ENCODE measurements around the gene TFDP1. TPM values are rescaled to one million over a fixed set of nuclear protein-coding genes. Genes with fewer than 3 reads are reported as not detected.
A peak's percentile ranks its signal among the peaks of the same experiment; 100 is the strongest.

Gene TFDP1
- total RNA-seq, 1 experiment from 2014 or later, result 140 TPM

DNA sequence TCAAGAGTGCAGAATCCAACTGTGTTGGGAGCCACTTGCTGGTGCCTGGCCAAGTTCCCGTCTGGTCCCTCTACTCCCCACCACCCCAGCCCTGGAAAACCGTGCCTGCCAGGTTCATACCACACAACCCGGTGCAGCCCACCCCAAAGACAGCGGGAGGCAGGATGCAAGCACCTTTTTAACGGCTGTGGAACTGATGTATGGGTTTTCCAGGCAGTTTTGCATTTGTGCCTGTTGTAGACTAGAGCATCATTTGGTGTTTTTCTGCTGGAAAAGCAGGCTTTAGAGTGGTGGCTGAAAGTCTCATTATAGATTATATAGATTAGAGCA, 13.5 kb downstream of the TFDP1 start:
- Mint-ChIP-seq H3K27me3 (ENCODE audit: insufficient read depth, unreplicated experiment) (no peaks in the 10 kb centered on the region), H3K4me3 (ENCODE audit: unreplicated experiment) (no peak overlapping the region), H3K36me3 (ENCODE audit: insufficient read depth, unreplicated experiment) (peaks cover 76% of the 10 kb centered on the region), H3K9me3 (ENCODE audit: unreplicated experiment) (no peaks in the 10 kb centered on the region), H3K4me1 (ENCODE audit: low read depth, unreplicated experiment) (peaks cover 7% of the 10 kb centered on the region), H3K27ac (ENCODE audit: unreplicated experiment) (no peak overlapping the region)
- peaks cover 2% of the 10 kb centered on the region; the same call in 1 of the 2 replicates for H3K36me3 ChIP-seq (ENCODE audit: control insufficient read depth, insufficient read depth, low read length)
- no peaks in the 10 kb centered on the region for H3K27me3 ChIP-seq (replicated peaks; ENCODE audit: control insufficient read depth, insufficient read depth, low read length)
- TF ChIP-seq, protein P1, sequence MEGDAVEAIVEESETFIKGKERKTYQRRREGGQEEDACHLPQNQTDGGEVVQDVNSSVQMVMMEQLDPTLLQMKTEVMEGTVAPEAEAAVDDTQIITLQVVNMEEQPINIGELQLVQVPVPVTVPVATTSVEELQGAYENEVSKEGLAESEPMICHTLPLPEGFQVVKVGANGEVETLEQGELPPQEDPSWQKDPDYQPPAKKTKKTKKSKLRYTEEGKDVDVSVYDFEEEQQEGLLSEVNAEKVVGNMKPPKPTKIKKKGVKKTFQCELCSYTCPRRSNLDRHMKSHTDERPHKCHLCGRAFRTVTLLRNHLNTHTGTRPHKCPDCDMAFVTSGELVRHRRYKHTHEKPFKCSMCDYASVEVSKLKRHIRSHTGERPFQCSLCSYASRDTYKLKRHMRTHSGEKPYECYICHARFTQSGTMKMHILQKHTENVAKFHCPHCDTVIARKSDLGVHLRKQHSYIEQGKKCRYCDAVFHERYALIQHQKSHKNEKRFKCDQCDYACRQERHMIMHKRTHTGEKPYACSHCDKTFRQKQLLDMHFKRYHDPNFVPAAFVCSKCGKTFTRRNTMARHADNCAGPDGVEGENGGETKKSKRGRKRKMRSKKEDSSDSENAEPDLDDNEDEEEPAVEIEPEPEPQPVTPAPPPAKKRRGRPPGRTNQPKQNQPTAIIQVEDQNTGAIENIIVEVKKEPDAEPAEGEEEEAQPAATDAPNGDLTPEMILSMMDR (IDR thresholded peaks at IDR 0.05; ENCODE audit: insufficient read depth in 1 of 2, low read depth in 1 of 2, low read length in 1 of 2, severe bottlenecking in 1 of 2, unreplicated experiment in 1 of 2), result no peak
- H3K4me1 ChIP-seq, result no peaks in the 10 kb centered on the region
- no peak overlapping the region for H3K4me3 ChIP-seq (ENCODE audit: low read depth, low read length)
- CTCF ChIA-PET, result no interaction called here
- DNase-seq, result no peak
- no peaks in the 10 kb centered on the region for H3K9me3 ChIP-seq
- POLR2A ChIA-PET, result no interaction called here
- BruUV-seq (replicated peaks), result no TSS peak
- intact Hi-C loops (cut with micrococcal nuclease; ENCODE audit: unreplicated experiment), result no loop called here

DNA sequence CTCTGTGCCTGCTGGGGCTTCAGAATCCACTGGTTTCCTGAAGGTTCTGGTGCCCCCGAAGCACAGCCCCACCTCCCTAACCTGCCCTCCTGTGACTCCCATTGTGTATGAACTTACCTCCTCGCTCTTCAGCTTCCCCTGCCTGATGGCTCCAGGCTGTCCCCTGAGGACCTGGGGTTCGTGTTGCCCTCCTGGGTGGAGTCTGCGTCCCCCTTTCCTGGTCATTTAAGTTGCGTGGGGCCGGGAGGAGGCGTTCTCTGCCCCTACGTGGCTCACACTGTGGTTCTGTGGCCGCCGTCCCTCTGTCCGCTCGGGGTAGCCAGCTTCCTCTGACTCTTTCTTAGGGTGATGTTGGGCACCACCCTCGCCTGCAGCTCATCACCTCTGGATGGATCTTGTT, 13.9 kb downstream of the TFDP1 start:
- Histone ChIP-seq H3K9me3 (no peaks in the 10 kb centered on the region), H3K27me3 (replicated peaks; ENCODE audit: control insufficient read depth, insufficient read depth, low read length) (no peaks in the 10 kb centered on the region), H3K36me3 (ENCODE audit: control insufficient read depth, insufficient read depth, low read length) (peaks cover 2% of the 10 kb centered on the region; the same call in 1 of the 2 replicates), H3K4me3 (ENCODE audit: low read depth, low read length) (no peak overlapping the region), H3K4me1 (no peaks in the 10 kb centered on the region)
- ChIA-PET CTCF (no interaction called here), POLR2A (no interaction called here)
- no TSS peak for BruUV-seq (replicated peaks)
- H3K9me3 Mint-ChIP-seq (ENCODE audit: unreplicated experiment), result no peaks in the 10 kb centered on the region
- peaks cover 7% of the 10 kb centered on the region for H3K4me1 Mint-ChIP-seq (ENCODE audit: low read depth, unreplicated experiment)
- no peak overlapping the region for H3K4me3 Mint-ChIP-seq (ENCODE audit: unreplicated experiment)
- peaks cover 78% of the 10 kb centered on the region for H3K36me3 Mint-ChIP-seq (ENCODE audit: insufficient read depth, unreplicated experiment)
- no peak overlapping the region for H3K27ac Mint-ChIP-seq (ENCODE audit: unreplicated experiment)
- H3K27me3 Mint-ChIP-seq (ENCODE audit: insufficient read depth, unreplicated experiment), result no peaks in the 10 kb centered on the region
- TF ChIP-seq, protein P1 (IDR thresholded peaks at IDR 0.05; ENCODE audit: insufficient read depth in 1 of 2, low read depth in 1 of 2, low read length in 1 of 2, severe bottlenecking in 1 of 2, unreplicated experiment in 1 of 2), result no peak
- intact Hi-C loops (cut with micrococcal nuclease; ENCODE audit: unreplicated experiment), result no loop called here
- peak in 1 of 2 experiments; percentile 12 for DNase-seq

DNA sequence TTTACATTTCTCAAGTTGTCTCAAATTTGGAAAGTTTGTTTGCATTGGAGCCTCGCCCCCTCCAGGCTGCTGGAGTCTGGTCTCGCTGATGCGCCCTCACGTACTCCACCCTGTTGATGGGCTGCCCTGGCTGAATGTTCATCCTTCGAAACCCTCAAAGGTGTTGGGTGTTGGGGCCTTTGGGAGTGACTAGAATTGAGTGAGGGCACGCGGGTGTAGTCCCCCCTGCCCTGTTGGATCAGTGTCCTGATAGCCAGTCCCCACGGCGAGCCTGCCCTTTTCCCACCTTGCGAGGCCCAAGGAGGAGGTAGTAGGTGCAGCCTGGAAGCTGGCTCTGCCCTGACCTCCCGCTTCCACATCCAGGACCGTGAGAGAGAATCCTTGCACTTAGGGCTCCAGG, 14.8 kb downstream of the TFDP1 start:
- no TSS peak for BruUV-seq (replicated peaks)
- Histone ChIP-seq H3K4me1 (no peaks in the 10 kb centered on the region), H3K4me3 (ENCODE audit: low read depth, low read length) (no peak overlapping the region), H3K9me3 (no peaks in the 10 kb centered on the region), H3K36me3 (ENCODE audit: control insufficient read depth, insufficient read depth, low read length) (peaks cover 3% of the 10 kb centered on the region; the same call in 1 of the 2 replicates), H3K27me3 (replicated peaks; ENCODE audit: control insufficient read depth, insufficient read depth, low read length) (no peaks in the 10 kb centered on the region)
- H3K4me1 Mint-ChIP-seq (ENCODE audit: low read depth, unreplicated experiment), result peaks cover 7% of the 10 kb centered on the region
- H3K27me3 Mint-ChIP-seq (ENCODE audit: insufficient read depth, unreplicated experiment), result no peaks in the 10 kb centered on the region
- ChIA-PET CTCF (no interaction called here), POLR2A (no interaction called here)
- no peak overlapping the region for H3K4me3 Mint-ChIP-seq (ENCODE audit: unreplicated experiment)
- H3K36me3 Mint-ChIP-seq (ENCODE audit: insufficient read depth, unreplicated experiment), result peaks cover 78% of the 10 kb centered on the region
- peak in 1 of 2 experiments; percentile 19 for DNase-seq
- H3K9me3 Mint-ChIP-seq (ENCODE audit: unreplicated experiment), result no peaks in the 10 kb centered on the region
- intact Hi-C loops (cut with micrococcal nuclease; ENCODE audit: unreplicated experiment), result no loop called here
- H3K27ac Mint-ChIP-seq (ENCODE audit: unreplicated experiment), result no peak overlapping the region
- TF ChIP-seq, protein P1 (IDR thresholded peaks at IDR 0.05; ENCODE audit: insufficient read depth in 1 of 2, low read depth in 1 of 2, low read length in 1 of 2, severe bottlenecking in 1 of 2, unreplicated experiment in 1 of 2), result no peak

Measured in Caco-2 (cell line).